GM21360 (cell line): ENCODE measurements around the gene HOXB3.
A peak's percentile ranks its signal among the peaks of the same experiment; 100 is the strongest.
"Not testable (repeated sequence)": the region's sequence is repeated elsewhere in the genome, so short reads cannot be mapped to it uniquely, and the experiment has no call there.

Source experiments
- ATAC-seq: cut with Tn5 transposase; IDR thresholded peaks from one replicate; pipeline ENCODE4 v1.9.1; 2021; ENCODE audit warnings: mild to moderate bottlenecking, moderate library complexity; ENCODE audit not compliant: unreplicated experiment

The HOXB3 gene

GRCh38 chr17:48510381-48510760 is 79.7 kb downstream of the HOXB3 start:
- no peak for ATAC-seq

DNA sequence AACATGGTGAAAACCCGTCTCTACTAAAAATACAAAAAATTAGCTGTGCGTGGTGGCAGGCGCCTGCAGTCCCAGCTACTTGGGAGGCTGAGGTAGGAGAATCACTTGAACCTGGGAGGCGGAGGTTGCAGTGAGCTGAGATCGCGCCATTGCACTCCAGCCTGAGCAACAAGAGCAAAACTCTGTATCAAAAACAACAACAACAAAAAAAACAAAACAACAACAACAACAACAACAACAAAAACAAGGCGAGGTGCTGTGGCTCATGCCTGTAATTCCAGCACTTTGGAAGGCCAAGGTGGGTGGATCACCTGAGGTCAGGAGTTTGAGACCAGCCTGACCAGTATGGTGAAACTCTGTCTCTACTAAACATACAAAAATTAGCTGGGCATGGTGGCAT is 80.3 kb downstream of the HOXB3 start:
- not testable (repeated sequence) for ATAC-seq

DNA sequence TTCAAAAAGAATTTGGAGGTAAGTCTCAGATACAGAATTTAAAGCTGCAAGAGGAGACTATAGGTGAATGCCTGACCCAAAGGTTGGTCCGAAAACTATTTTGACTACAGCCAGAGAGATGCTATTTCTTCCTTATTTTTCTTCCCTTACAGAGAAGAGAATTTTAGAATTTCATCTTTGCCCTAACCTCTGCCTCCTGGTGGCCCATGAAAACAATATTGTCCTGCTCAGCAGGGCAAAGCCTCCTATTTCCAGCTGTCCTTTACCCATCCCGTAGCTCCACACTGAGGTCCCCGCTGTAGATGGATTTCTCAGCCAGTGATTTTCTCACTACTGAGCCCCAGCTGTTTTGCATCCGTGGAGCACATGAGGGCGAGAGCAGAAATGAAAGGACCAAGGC is 83.8 kb downstream of the HOXB3 start:
- no peak for ATAC-seq

GRCh38 chr17:48505788-48506187 is 84.3 kb downstream of the HOXB3 start:
- ATAC-seq = peak; percentile 73

- ATAC-seq = no peak
Observed at GRCh38 chr17:48504953-48505352, 85.1 kb downstream of the HOXB3 start.

DNA sequence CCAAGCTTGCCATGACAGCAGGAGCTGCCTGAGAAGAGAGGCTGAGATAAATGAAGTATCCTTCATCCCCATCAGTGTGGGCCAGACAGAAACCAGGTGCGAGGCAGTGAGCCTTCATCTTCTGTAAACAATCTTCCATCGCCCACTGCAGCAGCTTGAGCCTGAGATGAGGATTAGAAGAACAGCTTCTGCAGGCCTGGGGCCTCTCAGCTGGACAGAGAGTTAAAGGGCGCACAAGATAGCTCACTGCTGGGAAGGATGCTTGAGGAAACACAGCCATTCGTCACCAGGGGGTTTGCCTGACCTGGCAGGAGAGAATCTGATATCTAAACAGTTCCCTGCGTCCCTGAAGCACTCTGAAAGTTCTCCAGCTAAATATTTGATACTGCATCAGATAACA is 86.3 kb downstream of the HOXB3 start:
- ATAC-seq = no peak

DNA sequence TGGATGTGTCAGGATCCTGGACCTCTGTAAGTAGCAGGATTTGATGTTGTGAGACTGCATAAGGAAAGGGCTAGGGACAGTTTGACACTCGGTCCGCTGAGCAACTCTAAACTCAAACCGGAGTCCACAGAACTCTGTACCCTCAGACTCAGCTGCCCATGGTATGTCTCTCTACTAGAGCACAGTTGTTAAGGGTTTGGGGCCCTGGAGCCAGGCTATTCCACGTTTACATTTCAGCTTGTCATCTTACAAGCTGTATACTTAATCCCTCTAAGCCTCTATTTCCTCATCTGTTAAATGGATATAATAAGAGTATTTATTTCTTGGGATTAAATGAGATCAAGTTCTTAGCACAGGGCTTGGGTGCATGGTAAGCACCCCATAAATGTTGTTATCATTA is 87.1 kb downstream of the HOXB3 start:
- ATAC-seq = no peak

DNA sequence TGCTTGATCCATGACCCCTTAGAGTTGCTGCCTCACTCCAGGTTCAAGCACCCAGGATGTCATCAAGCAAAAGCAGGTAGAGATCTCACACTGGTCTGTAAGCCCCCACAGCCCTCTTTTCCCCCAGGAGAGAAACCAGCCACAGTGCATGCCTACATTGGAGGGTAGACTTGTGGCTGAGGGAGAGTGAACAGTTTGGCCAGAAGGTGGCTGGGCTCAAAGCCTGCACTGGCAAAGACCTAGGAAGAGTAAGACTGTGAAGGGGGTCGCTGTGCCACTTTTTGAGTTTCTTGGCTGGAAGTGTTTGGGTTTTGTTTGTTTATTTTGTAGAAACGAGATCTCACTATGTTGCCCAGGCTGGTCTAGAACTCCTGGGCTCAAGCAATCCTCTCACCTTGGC is 87.7 kb downstream of the HOXB3 start:
- ATAC-seq = no peak

GRCh38 chr17:48500435-48501426 is 89.3 kb downstream of the HOXB3 start:
- no peak for ATAC-seq

DNA sequence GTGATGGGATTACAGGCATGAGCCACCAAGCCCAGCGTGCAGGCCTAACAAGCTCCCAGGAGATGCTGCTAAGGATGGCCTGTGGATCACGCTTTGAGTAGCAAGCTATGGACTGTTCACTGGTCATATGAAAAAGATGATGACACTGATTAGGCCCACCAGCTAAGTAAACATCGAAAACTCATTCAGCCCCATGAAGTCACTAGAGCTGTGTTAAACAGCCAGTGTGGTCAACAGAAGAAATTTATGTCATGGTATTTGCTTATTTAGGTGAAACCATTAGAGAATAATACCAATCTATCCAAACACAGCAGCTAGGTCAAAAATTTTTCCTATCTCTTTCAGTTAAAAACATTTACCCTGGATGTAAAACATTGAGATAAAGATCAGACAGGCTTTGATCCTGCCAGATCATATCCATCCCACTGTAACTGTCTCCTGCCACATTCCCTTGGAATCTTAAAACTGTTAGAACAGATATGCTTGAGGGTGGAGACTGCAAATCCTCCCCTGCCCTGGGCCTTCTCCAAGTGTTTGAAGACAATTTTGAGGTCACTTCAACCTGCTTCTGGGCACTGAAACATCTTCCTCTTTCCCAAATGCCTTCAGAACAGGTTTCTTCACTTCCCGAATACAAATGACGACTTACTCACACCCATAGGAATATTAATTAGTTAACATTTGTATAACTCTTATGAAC is 90.2 kb downstream of the HOXB3 start:
- no peak for ATAC-seq

GRCh38 chr17:48499248-48499647 is 90.8 kb downstream of the HOXB3 start:
- no peak for ATAC-seq
